ENCODE measurements around the gene MAP3K10. TPM values are rescaled to one million over a fixed set of nuclear protein-coding genes. Genes with fewer than 3 reads are reported as not detected.
A peak's percentile ranks its signal among the peaks of the same experiment; 100 is the strongest.

MAP3K10 gene
- total and polyA plus RNA-seq, 9 of the 15 experiments (the other 6 are each of a cell fraction or from before 2014, with no cell fraction given), result 0.01 to 8.0 (median 2.7) TPM; not detected in 1

DNA sequence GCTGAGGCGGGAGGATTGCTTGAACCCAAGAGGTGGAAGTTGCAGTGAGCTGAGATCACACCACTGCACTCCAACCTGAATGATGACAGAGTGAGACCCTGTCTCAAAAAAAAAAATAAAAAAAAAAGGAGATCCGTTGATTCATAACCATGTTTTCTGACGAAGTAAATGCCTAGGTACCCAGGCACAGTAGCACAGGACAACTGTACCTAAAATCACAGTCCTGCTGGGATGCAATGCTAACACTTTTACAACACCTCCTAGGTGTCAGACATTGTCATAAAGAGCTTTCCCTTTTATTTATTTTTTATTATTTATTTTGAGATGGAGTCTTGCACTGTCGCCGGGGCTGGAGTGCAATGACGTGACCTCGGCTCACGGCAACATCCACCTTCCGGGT lies 29.4 kb downstream of the MAP3K10 start (continued):
- TF ChIP-seq ZNF699 (CRISPR knock-in tag; IDR thresholded peaks at IDR 0.05; ENCODE audit: insufficient replicate concordance) (no peak), CCNT2 (IDR thresholded peaks at IDR 0.05; ENCODE audit: borderline replicate concordance, extremely low read depth, insufficient read length, low read depth, low read length) (no peak), PYGO2 (tag; IDR thresholded peaks at IDR 0.05) (no peak)

DNA sequence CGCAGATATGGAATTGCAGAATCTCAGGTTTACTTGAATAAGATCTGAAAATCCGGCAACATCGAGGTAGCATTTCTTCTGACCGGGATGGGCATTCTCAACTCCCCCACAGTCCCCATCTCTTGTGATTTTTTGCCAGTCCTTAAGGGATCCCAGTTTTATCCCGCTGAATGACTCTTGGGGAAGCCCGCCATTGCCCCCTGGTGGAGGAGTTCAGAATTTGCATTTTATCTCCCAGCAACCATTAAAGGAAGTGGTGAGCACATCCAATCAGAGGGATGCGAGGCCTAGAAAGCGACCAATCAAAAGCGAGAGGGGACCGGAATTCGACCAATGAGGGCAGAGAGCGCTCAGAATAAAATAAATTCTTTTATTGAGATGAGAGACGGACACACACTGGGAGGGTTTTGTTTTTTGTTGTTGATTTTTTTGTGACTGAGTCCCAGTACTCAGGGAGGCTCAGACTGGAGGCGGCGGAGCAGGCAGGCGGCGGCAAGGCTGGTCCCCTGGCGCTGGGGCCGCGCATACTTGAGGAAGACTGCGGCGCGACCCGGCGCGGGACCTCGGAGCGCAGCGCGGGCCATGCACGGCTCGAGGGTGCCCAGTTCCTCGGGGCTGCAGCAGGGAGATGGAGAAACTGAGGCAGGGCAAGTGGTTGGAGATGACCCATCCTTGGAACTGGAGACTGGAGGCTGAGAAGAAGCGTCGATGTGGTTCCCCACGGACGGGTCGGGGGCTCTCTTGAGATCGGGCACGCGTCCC lies 30.8 kb downstream of the MAP3K10 start:
- no TSS peak for BruUV-seq (replicated peaks)
- Histone ChIP-seq H4K20me1 (replicated peaks; ENCODE audit: control insufficient read depth, insufficient read depth, low read length) (no peaks in the 10 kb centered on the region; the same call in none of the 2 replicates), H3K9ac (ENCODE audit: insufficient read depth in 1 of 2, low read depth in 2 of 2, low read length in 2 of 2) (no peak overlapping the region), H2AFZ (ENCODE audit: low read depth, low read length) (no peak overlapping the region), H3K4me2 (ENCODE audit: insufficient read depth, low read length) (no peak overlapping the region), H3K4me3 (no peak overlapping the region), H3K79me2 (ENCODE audit: control insufficient read depth, insufficient read depth, low read length) (no peaks in the 10 kb centered on the region), H3K9me1 (ENCODE audit: control insufficient read depth, insufficient read depth, low read length) (no peaks in the 10 kb centered on the region), H3K27me3 (ENCODE audit: control insufficient read depth in 2 of 2, insufficient read depth in 2 of 2, low read length in 2 of 2) (peaks cover 0 to 3% of the 10 kb centered on the region in 2 experiments; a peak in 1 of 5 replicates), H3K36me3 (ENCODE audit: control insufficient read depth, insufficient read depth, low read length) (no peaks in the 10 kb centered on the region), H3K27ac (ENCODE audit: extremely low read depth, low read depth, low read length) (no peak overlapping the region), H3K9me3 (replicated peaks; ENCODE audit: control insufficient read depth, insufficient read depth, low read depth, low read length) (peaks cover 4% of the 10 kb centered on the region; the same call in 1 of the 2 replicates), H3K4me1 (replicated peaks in 1 of 2; ENCODE audit: control insufficient read depth in 2 of 2, insufficient read depth in 2 of 2, low read length in 2 of 2) (peaks cover 12 to 46% of the 10 kb centered on the region in 2 experiments; a peak in 4 of 5 replicates)
- 62% methylated on average over 35 of the region's 41 CpGs for WGBS (ENCODE audit: insufficient coverage, low coverage, missing lambda C conversion rate)
- DNase-seq (ENCODE audit: extremely low read depth in 1 of 4, low spot score in 3 of 4) (peak; percentile 84 to 96 (median 89)), ATAC-seq (peak; percentile 85), FAIRE-seq (peak; percentile 97)
- intact Hi-C loops (cut with micrococcal nuclease) (loop anchor here (1.0 to 2.0 kb wide), 2 partner anchors 67 to 83 kb away; no protein-coding TSS in a partner anchor), in situ Hi-C loops (cut with MboI) (loop anchor here (5.0 kb wide), 1 partner anchor 75 kb away; no protein-coding TSS in a partner anchor)
- ChIA-PET POLR2A (interaction anchor here (1.0 kb wide), 1 partner anchor 22 kb away, joined by 3 read pairs; no protein-coding TSS in a partner anchor), CTCF (ENCODE audit: low intra/inter-chr PET ratio) (interaction anchor here (0.5 to 3.3 kb wide), 5 partner anchors 30 to 430 kb away, joined by 3 to 24 read pairs (median 6); no protein-coding TSS in a partner anchor)
- TF ChIP-seq, protein P1, sequence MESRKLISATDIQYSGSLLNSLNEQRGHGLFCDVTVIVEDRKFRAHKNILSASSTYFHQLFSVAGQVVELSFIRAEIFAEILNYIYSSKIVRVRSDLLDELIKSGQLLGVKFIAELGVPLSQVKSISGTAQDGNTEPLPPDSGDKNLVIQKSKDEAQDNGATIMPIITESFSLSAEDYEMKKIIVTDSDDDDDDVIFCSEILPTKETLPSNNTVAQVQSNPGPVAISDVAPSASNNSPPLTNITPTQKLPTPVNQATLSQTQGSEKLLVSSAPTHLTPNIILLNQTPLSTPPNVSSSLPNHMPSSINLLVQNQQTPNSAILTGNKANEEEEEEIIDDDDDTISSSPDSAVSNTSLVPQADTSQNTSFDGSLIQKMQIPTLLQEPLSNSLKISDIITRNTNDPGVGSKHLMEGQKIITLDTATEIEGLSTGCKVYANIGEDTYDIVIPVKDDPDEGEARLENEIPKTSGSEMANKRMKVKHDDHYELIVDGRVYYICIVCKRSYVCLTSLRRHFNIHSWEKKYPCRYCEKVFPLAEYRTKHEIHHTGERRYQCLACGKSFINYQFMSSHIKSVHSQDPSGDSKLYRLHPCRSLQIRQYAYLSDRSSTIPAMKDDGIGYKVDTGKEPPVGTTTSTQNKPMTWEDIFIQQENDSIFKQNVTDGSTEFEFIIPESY (CRISPR knock-in tag; IDR thresholded peaks at IDR 0.05), result peak; percentile 43; the same call in 1 of the 2 replicates
- peak; percentile 96 for TF ChIP-seq RBM25 (IDR thresholded peaks at IDR 0.05; ENCODE audit: low read depth, low read length, severe bottlenecking)
- TF ChIP-seq MIER1 (IDR thresholded peaks at IDR 0.05; ENCODE audit: low read depth), result no peak
- TF ChIP-seq NUFIP1 (IDR thresholded peaks at IDR 0.05; ENCODE audit: partially characterized antibody), result no peak
- TF ChIP-seq POLR2B (IDR thresholded peaks at IDR 0.05; ENCODE audit: low read depth, partially characterized antibody), result no peak
- no peak for TF ChIP-seq ZNF76 (CRISPR knock-in tag; IDR thresholded peaks at IDR 0.05; ENCODE audit: borderline replicate concordance)
- TF ChIP-seq, protein P2, sequence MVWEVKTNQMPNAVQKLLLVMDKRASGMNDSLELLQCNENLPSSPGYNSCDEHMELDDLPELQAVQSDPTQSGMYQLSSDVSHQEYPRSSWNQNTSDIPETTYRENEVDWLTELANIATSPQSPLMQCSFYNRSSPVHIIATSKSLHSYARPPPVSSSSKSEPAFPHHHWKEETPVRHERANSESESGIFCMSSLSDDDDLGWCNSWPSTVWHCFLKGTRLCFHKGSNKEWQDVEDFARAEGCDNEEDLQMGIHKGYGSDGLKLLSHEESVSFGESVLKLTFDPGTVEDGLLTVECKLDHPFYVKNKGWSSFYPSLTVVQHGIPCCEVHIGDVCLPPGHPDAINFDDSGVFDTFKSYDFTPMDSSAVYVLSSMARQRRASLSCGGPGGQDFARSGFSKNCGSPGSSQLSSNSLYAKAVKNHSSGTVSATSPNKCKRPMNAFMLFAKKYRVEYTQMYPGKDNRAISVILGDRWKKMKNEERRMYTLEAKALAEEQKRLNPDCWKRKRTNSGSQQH (CRISPR knock-in tag; IDR thresholded peaks at IDR 0.05), result 0 out of 2 replicates have a peak, but pooled peaks have one; percentile 25
- TF ChIP-seq PHF8 (IDR thresholded peaks at IDR 0.05; ENCODE audit: borderline replicate concordance, low read length), result no peak
- TF ChIP-seq HDAC6 (IDR thresholded peaks at IDR 0.05; ENCODE audit: low read depth, low read length), result no peak
- TF ChIP-seq SPI1 (IDR thresholded peaks at IDR 0.05; ENCODE audit: borderline replicate concordance, low read depth, low read length), result peak; percentile 94
- TF ChIP-seq, protein P3, sequence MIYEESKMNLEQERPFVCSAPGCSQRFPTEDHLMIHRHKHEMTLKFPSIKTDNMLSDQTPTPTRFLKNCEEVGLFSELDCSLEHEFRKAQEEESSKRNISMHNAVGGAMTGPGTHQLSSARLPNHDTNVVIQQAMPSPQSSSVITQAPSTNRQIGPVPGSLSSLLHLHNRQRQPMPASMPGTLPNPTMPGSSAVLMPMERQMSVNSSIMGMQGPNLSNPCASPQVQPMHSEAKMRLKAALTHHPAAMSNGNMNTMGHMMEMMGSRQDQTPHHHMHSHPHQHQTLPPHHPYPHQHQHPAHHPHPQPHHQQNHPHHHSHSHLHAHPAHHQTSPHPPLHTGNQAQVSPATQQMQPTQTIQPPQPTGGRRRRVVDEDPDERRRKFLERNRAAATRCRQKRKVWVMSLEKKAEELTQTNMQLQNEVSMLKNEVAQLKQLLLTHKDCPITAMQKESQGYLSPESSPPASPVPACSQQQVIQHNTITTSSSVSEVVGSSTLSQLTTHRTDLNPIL (CRISPR knock-in tag; IDR thresholded peaks at IDR 0.05), result no peak

Measured in K562 (cell line).